ENCODE measurements around the gene FBXO7.

The FBXO7 gene

DNA sequence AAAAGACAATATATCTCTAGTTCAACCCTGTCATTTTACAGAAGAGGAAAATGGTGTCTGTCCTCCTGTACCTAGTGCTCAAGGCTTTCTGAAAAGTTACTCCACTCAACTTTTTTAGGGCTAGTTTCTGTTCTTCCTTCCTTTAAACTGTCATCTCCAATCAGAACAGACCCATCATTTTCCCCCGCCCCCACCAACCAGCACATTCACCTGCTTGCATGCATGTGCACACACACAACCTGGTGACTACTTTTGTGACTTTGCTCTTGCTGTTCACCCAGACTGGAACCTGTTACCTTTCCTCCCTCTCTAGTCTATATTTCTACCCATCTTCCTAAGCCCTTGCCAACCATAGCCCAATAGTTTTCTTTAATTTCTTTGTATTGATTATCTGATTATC is 5.6 kb downstream of the FBXO7 start:
- Histone ChIP-seq H3K4me3 (ENCODE audit: low read depth, low read length) (no peak overlapping the region), H3K4me1 (ENCODE audit: control insufficient read depth, insufficient read depth, low read length) (peaks cover 14% of the 10 kb centered on the region), H3K27ac (ENCODE audit: extremely low read depth, low read depth, low read length) (no peak overlapping the region), H3K9me3 (ENCODE audit: control insufficient read depth, insufficient read depth, low read depth, low read length) (no peaks in the 10 kb centered on the region), H3K36me3 (ENCODE audit: control insufficient read depth in 2 of 2, insufficient read depth in 1 of 2, low read length in 2 of 2) (peaks cover 12 to 35% of the 10 kb centered on the region in 2 experiments)
- ChIA-PET POLR2A (no interaction called here), CTCF (interaction anchor here (0.5 kb wide), 1 partner anchor 815 kb away, joined by 3 read pairs; no protein-coding TSS in a partner anchor)
- TF ChIP-seq ZFP3 (tag by site-specific recombination; IDR thresholded peaks at IDR 0.05; ENCODE audit: low read depth) (no peak), ZNF292 (tag by site-specific recombination; IDR thresholded peaks at IDR 0.05; ENCODE audit: borderline replicate concordance, low read depth) (no peak), ZNF266 (tag by site-specific recombination; IDR thresholded peaks at IDR 0.05; ENCODE audit: low read depth) (no peak), ZNF529 (tag by site-specific recombination; IDR thresholded peaks at IDR 0.05; ENCODE audit: insufficient replicate concordance) (no peak), ZNF501 (tag by site-specific recombination; IDR thresholded peaks at IDR 0.05) (no peak), ZNF16 (tag by site-specific recombination; IDR thresholded peaks at IDR 0.05; ENCODE audit: low read depth) (no peak), KLF7 (tag by site-specific recombination; IDR thresholded peaks at IDR 0.05; ENCODE audit: borderline replicate concordance) (no peak), ZNF433 (tag by site-specific recombination; IDR thresholded peaks at IDR 0.05; ENCODE audit: low read depth) (no peak), ZNF416 (tag by site-specific recombination; IDR thresholded peaks at IDR 0.05) (no peak), ZNF302 (tag by site-specific recombination; IDR thresholded peaks at IDR 0.05; ENCODE audit: low read depth) (no peak), GLI2 (tag by site-specific recombination; IDR thresholded peaks at IDR 0.05; ENCODE audit: borderline replicate concordance, low read depth) (no peak)

DNA sequence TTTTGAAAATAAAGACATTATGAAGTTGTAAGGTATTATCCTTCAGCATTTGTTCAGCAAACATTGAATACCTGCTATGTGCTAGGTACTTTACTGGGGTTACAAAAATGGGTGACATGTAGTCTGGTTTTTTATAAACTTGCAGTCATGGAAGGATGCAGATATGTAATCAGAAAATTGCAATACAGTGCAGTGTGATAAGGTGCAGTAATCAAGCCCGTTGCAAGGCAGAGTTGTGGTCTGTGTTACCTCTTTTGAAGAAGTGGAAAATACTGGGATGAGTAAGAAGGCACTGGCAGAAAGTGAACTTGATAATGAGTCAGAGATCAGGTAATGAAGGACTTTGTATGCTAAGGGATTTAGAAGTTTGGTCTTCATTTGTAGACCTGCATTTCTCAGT is 8.1 kb downstream of the FBXO7 start:
- Histone ChIP-seq H3K27ac (ENCODE audit: extremely low read depth, low read depth, low read length) (no peak overlapping the region), H3K9me3 (ENCODE audit: control insufficient read depth, insufficient read depth, low read depth, low read length) (no peaks in the 10 kb centered on the region), H3K36me3 (ENCODE audit: control insufficient read depth in 2 of 2, insufficient read depth in 1 of 2, low read length in 2 of 2) (peaks cover 28 to 59% of the 10 kb centered on the region in 2 experiments), H3K4me3 (ENCODE audit: low read depth, low read length) (no peak overlapping the region), H3K4me1 (ENCODE audit: control insufficient read depth, insufficient read depth, low read length) (0 out of 2 replicates have a peak, but pooled peaks cover 7% of the 10 kb centered on the region)
- TF ChIP-seq PRDM1 (tag by site-specific recombination; IDR thresholded peaks at IDR 0.05): peak; percentile 44; the same call in 1 of the 2 replicates
- TF ChIP-seq, protein P1, sequence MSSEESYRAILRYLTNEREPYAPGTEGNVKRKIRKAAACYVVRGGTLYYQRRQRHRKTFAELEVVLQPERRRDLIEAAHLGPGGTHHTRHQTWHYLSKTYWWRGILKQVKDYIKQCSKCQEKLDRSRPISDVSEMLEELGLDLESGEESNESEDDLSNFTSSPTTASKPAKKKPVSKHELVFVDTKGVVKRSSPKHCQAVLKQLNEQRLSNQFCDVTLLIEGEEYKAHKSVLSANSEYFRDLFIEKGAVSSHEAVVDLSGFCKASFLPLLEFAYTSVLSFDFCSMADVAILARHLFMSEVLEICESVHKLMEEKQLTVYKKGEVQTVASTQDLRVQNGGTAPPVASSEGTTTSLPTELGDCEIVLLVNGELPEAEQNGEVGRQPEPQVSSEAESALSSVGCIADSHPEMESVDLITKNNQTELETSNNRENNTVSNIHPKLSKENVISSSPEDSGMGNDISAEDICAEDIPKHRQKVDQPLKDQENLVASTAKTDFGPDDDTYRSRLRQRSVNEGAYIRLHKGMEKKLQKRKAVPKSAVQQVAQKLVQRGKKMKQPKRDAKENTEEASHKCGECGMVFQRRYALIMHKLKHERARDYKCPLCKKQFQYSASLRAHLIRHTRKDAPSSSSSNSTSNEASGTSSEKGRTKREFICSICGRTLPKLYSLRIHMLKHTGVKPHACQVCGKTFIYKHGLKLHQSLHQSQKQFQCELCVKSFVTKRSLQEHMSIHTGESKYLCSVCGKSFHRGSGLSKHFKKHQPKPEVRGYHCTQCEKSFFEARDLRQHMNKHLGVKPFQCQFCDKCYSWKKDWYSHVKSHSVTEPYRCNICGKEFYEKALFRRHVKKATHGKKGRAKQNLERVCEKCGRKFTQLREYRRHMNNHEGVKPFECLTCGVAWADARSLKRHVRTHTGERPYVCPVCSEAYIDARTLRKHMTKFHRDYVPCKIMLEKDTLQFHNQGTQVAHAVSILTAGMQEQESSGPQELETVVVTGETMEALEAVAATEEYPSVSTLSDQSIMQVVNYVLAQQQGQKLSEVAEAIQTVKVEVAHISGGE (tag by site-specific recombination; conservative IDR thresholded peaks at IDR 0.05; ENCODE audit: low read depth): no peak
- CTCF ChIA-PET: interaction anchor here (0.7 to 1.1 kb wide), 2 partner anchors 8 to 13 kb away, joined by 3 read pairs; no protein-coding TSS in a partner anchor
- POLR2A ChIA-PET: no interaction called here

DNA sequence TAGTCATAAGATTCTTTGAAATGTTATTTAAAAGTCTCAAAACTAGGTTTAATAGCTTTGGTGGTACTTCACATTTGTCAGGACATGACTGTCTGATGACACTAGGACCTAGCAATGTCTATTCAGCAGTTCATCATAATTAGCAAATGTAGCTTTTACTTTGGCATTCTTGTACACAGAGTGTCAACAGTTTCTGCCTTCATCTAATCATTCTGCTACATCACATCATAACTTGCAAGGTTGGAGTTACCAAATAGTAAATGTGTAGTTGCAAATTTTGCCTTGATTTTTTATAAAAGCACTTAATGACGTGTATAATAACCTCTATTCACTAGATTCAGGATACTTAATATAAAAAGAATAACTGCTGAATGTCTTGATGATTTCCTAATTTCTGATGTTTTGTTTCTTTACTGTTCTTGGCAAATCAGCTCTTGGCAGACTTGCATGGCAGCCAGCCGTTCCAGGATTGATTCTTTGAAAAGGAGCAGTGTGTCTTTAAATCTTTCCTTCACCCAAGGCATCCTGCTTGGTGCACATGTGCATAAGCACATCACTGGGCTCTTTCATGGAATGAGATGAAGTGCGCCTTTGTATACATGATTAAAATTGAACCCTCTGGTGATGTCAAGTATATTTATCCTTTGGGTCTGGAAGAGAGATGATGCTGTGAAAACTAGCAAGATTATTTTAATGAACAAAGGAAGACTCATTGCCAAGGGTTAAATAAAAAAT is 12.2 kb downstream of the FBXO7 start:
- ChIA-PET POLR2A (interaction anchor here (0.8 to 1.0 kb wide), 2 partner anchors 11 to 12 kb away, joined by 3 read pairs; partner anchors contain the start of gene FBXO7), CTCF (interaction anchor here (0.6 to 1.2 kb wide), 3 partner anchors 9 to 1458 kb away, joined by 3 read pairs; no protein-coding TSS in a partner anchor)
- H3K4me1 ChIP-seq (ENCODE audit: control insufficient read depth, insufficient read depth, low read length): 0 out of 2 replicates have a peak, but pooled peaks cover 7% of the 10 kb centered on the region

More for the DNA sequence above, 12.2 kb downstream of the FBXO7 start:
- H3K9me3 ChIP-seq (ENCODE audit: control insufficient read depth, insufficient read depth, low read depth, low read length): no peaks in the 10 kb centered on the region
- TF ChIP-seq, protein P1 (tag by site-specific recombination; conservative IDR thresholded peaks at IDR 0.05; ENCODE audit: low read depth): no peak
- TF ChIP-seq ZNF548 (tag by site-specific recombination; IDR thresholded peaks at IDR 0.05): no peak
- no peak for TF ChIP-seq ZNF169 (tag by site-specific recombination; IDR thresholded peaks at IDR 0.05)
- TF ChIP-seq ZNF292 (tag by site-specific recombination; IDR thresholded peaks at IDR 0.05; ENCODE audit: borderline replicate concordance, low read depth): no peak
- TF ChIP-seq, protein P2, sequence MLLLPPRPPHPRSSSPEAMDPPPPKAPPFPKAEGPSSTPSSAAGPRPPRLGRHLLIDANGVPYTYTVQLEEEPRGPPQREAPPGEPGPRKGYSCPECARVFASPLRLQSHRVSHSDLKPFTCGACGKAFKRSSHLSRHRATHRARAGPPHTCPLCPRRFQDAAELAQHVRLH (tag by site-specific recombination; IDR thresholded peaks at IDR 0.05): no peak
- TF ChIP-seq ZNF629 (tag by site-specific recombination; IDR thresholded peaks at IDR 0.05): no peak
- no peak for TF ChIP-seq ZFP69B (tag by site-specific recombination; IDR thresholded peaks at IDR 0.05)
- TF ChIP-seq, protein P3, sequence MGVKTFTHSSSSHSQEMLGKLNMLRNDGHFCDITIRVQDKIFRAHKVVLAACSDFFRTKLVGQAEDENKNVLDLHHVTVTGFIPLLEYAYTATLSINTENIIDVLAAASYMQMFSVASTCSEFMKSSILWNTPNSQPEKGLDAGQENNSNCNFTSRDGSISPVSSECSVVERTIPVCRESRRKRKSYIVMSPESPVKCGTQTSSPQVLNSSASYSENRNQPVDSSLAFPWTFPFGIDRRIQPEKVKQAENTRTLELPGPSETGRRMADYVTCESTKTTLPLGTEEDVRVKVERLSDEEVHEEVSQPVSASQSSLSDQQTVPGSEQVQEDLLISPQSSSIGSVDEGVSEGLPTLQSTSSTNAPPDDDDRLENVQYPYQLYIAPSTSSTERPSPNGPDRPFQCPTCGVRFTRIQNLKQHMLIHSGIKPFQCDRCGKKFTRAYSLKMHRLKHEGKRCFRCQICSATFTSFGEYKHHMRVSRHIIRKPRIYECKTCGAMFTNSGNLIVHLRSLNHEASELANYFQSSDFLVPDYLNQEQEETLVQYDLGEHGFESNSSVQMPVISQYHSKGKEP (tag by site-specific recombination; IDR thresholded peaks at IDR 0.05): no peak
- peaks cover 37 to 79% of the 10 kb centered on the region in 2 experiments for H3K36me3 ChIP-seq (ENCODE audit: control insufficient read depth in 2 of 2, insufficient read depth in 1 of 2, low read length in 2 of 2)
- H3K27ac ChIP-seq (ENCODE audit: extremely low read depth, low read depth, low read length): no peak overlapping the region
- no peak overlapping the region for H3K4me3 ChIP-seq (ENCODE audit: low read depth, low read length)
